Pancreas (tissue), 10 donors: ENCODE results near the gene TMPRSS15. TPM values are rescaled to one million over a fixed set of nuclear protein-coding genes. Genes with fewer than 3 reads are reported as not detected.

Experiments used
- ATAC-seq, 4 donors: fragments of 200-7000 bp; cut with Tn5 transposase; one replicate each; pipeline versions ENCODE4 v1.8.0 to v1.9.1; 2020; ENCODE audit warnings: mild to moderate bottlenecking in 4 of 4, moderate library complexity in 4 of 4
- DNase-seq, 6 donors: peaks; one replicate each; pipeline ENCODE4 v3.0.0-alpha.2; 2020
- FAIRE-seq: peaks from 2 replicates; lab custom pipeline; 2012; peaks lifted over from hg19 to GRCh38; lab: Jason Lieb, UNC
- H3K27ac ChIP-seq, 4 donors: fragments of 200-600 bp; sonication (generic); 1 replicate in 3 of 4; 2 replicates in 1 of 4; pipeline versions ENCODE4 v1.5.0 to v1.8.0; 2020
- H3K27me3 ChIP-seq, 4 donors: fragments of 200-600 bp; one replicate each; pipeline ENCODE4 v1.8.0; 2021
- H3K36me3 ChIP-seq, 3 donors: fragments of 200-600 bp; sonication (generic) in 1 of 3; one replicate each; pipeline versions ENCODE4 v1.5.0 to v1.8.0; 2020 to 2021
- H3K4me1 ChIP-seq, 3 donors: fragments of 200-600 bp; one replicate each; pipeline ENCODE4 v1.8.0; 2021
- H3K4me3 ChIP-seq, 4 donors: fragments of 200-600 bp; sonication (generic) in 2 of 4; one replicate each; pipeline versions ENCODE4 v1.5.0 to v1.8.0; 2020 to 2021
- H3K9me3 ChIP-seq, 4 donors: fragments of 200-600 bp; one replicate each; pipeline ENCODE4 v1.8.0; 2021
- CTCF ChIP-seq, 4 donors: fragments of 200-600 bp; sonication (generic) in 3 of 4; IDR thresholded peaks; one replicate each; pipeline versions ENCODE4 v1.5.0 to v1.8.0; 2021; ENCODE audit warnings: antibody characterized with exemption in 4 of 4
- WGBS, 2 donors: extraction: QIAGEN DNeasy Blood & Tissue Kit; methylation state at CpG; one replicate each; pipeline ENCODE4 v1.1.7; 2013; 5-methylcytosine and 5-hydroxymethylcytosine counted together
- intact Hi-C, 3 donors: fragments of 100-400 bp; cut with DNase I; formaldehyde crosslinking; loops; one replicate each; pipeline versions ENCODE4 v1.11.1 to v1.14.2; 2022
- polyA plus RNA-seq, 2 donors: library from polyadenylated mRNA; stranded (reverse); fragments of 200-250 nt; gene quantifications; one replicate each; pipeline ENCODE4 v1.2.3, GENCODE V29; 2013
- total RNA-seq, 6 donors: library from RNA; stranded (reverse); fragmentation: NEBNext Ultra II Directional in 4 of 6; extraction: Animal tissue kit (Norgen Biotek cat#: 25700) in 4 of 6; gene quantifications; one replicate each; pipeline versions ENCODE4 v1.2.1 to v1.2.4, GENCODE V29; 2021 to 2023
- donor health status: healthy with polysubstance abuse.
- donor health status: DM: no; HTN: no; CAD: no; lungs with moderate emphysema.
- donor health status: DM: no; HTN: no; CAD: no.
- donor health status: control.
- donor health status: control.
- donor health status: Bipolar disorder and iron deficiency.
- donor health status: DM: yes; HTN: yes; CAD: no.
- donor health status: DM: no; HTN: no; CAD: no.
- donor health status: DM: no; HTN: no; CAD: no.
- donor health status: DM: yes; HTN: yes; CAD: no.

Gene TMPRSS15
- total and polyA plus RNA-seq, 8 donors: not detected

- H3K9me3 ChIP-seq: no peaks in the 10 kb centered on the region
- no peak overlapping the region for H3K27ac ChIP-seq
- no peak for ATAC-seq
- no peak for FAIRE-seq
- H3K4me1 ChIP-seq: no peaks in the 10 kb centered on the region
- H3K27me3 ChIP-seq: no peaks in the 10 kb centered on the region
- no peaks in the 10 kb centered on the region for H3K36me3 ChIP-seq
- no peak overlapping the region for H3K4me3 ChIP-seq
- 68 to 75% methylated on average over 7 of the region's 7 CpGs for WGBS, 2 donors
- intact Hi-C loops: no loop called here
- no peak for DNase-seq
- no peak for TF ChIP-seq CTCF (IDR thresholded peaks at IDR 0.05)
Observed at GRCh38 chr21:18269856-18270255, 133.7 kb downstream of the TMPRSS15 start.

- FAIRE-seq: no peak
- intact Hi-C loops: no loop called here
- H3K4me3 ChIP-seq: no peak overlapping the region
- no peaks in the 10 kb centered on the region for H3K4me1 ChIP-seq
- TF ChIP-seq CTCF (IDR thresholded peaks at IDR 0.05): no peak
- H3K36me3 ChIP-seq: no peaks in the 10 kb centered on the region
- no peaks in the 10 kb centered on the region for H3K9me3 ChIP-seq
- 60 to 64% methylated on average over 1 of the region's 1 CpG for WGBS, 2 donors
- ATAC-seq: no peak
- DNase-seq: no peak
- H3K27ac ChIP-seq: no peak overlapping the region
- H3K27me3 ChIP-seq: no peaks in the 10 kb centered on the region
Observed at GRCh38 chr21:18268906-18269305, 134.7 kb downstream of the TMPRSS15 start.

GRCh38 chr21:18267496-18267895 is 136.1 kb downstream of the TMPRSS15 start:
- H3K36me3 ChIP-seq: no peaks in the 10 kb centered on the region
- no peak for DNase-seq
- WGBS, 2 donors: 44 to 71% methylated on average over 1 of the region's 1 CpG
- intact Hi-C loops: no loop called here
- TF ChIP-seq CTCF (IDR thresholded peaks at IDR 0.05): no peak
- ATAC-seq: no peak
- no peaks in the 10 kb centered on the region for H3K4me1 ChIP-seq
- no peaks in the 10 kb centered on the region for H3K27me3 ChIP-seq
- no peak overlapping the region for H3K4me3 ChIP-seq
- FAIRE-seq: no peak
- no peaks in the 10 kb centered on the region for H3K9me3 ChIP-seq
- H3K27ac ChIP-seq: no peak overlapping the region

- no peaks in the 10 kb centered on the region for H3K4me1 ChIP-seq
- no peak overlapping the region for H3K4me3 ChIP-seq
- 54 to 58% methylated on average over 2 of the region's 2 CpGs for WGBS, 2 donors
- ATAC-seq (no peak), FAIRE-seq (no peak), DNase-seq (no peak)
- no peaks in the 10 kb centered on the region for H3K36me3 ChIP-seq
- no peaks in the 10 kb centered on the region for H3K9me3 ChIP-seq
- intact Hi-C loops: no loop called here
- no peaks in the 10 kb centered on the region for H3K27me3 ChIP-seq
- no peak for TF ChIP-seq CTCF (IDR thresholded peaks at IDR 0.05)
- no peak overlapping the region for H3K27ac ChIP-seq
Observed at GRCh38 chr21:18265944-18266343, 137.6 kb downstream of the TMPRSS15 start.

GRCh38 chr21:18253799-18254198 is 149.8 kb downstream of the TMPRSS15 start:
- 48 to 63% methylated on average over 2 of the region's 2 CpGs for WGBS, 2 donors
- ATAC-seq (no peak), FAIRE-seq (no peak)

More at GRCh38 chr21:18253799-18254198, 149.8 kb downstream of the TMPRSS15 start:
- Histone ChIP-seq H3K27ac (no peak overlapping the region), H3K4me3 (no peak overlapping the region), H3K4me1 (no peaks in the 10 kb centered on the region), H3K36me3 (no peaks in the 10 kb centered on the region), H3K9me3 (no peaks in the 10 kb centered on the region), H3K27me3 (peaks cover 0 to 6% (median 0%) of the 10 kb centered on the region in 4 donors)
- no peak for DNase-seq
- no peak for TF ChIP-seq CTCF (IDR thresholded peaks at IDR 0.05)
- intact Hi-C loops: no loop called here
